GM12891 (cell line): ENCODE results near the gene GAREM1.

Source experiments
- PAX5 ChIP-seq: IDR thresholded peaks from 2 replicates; pipeline ENCODE4 v1.6.1; 2011; ENCODE audit warnings: low read length, moderate library complexity, mild to moderate bottlenecking; ENCODE audit not compliant: insufficient read depth, severe bottlenecking
- POLR2A ChIP-seq: IDR thresholded peaks from 2 replicates; pipeline ENCODE4 v1.6.1; 2011; ENCODE audit warnings: low read depth, low read length, control low read depth
- POLR2AphosphoS5 ChIP-seq: IDR thresholded peaks from 2 replicates; pipeline ENCODE4 v1.6.1; 2011; ENCODE audit warnings: low read depth, low read length, control low read depth
- POU2F2 ChIP-seq: IDR thresholded peaks from 2 replicates; pipeline ENCODE4 v1.6.1; 2011; ENCODE audit warnings: low read depth, mild to moderate bottlenecking, control low read depth, low read length, moderate library complexity
- SPI1 ChIP-seq: IDR thresholded peaks from 2 replicates; pipeline ENCODE4 v1.6.1; 2011; ENCODE audit warnings: low read depth, low read length, control low read depth
- TAF1 ChIP-seq: IDR thresholded peaks from 2 replicates; pipeline ENCODE4 v1.6.1; 2011; ENCODE audit warnings: low read depth, low read length, control low read depth

GRCh38 chr18:32255570-32255969 lies 215.1 kb downstream of the GAREM1 start:
- no peak for TF ChIP-seq POLR2A
- TF ChIP-seq TAF1: no peak
- TF ChIP-seq SPI1: no peak
- TF ChIP-seq POLR2AphosphoS5: no peak
- TF ChIP-seq POU2F2: no peak
- TF ChIP-seq PAX5: no peak
